GM23248 (cell line): Measurements from ENCODE around the gene KLHL3.

ENCODE experiments used
- EZH2 ChIP-seq: fragments of 200-600 bp; sonication (generic); IDR thresholded peaks from 2 replicates; pipeline ENCODE4 v1.6.1; 2018; ENCODE audit warnings: antibody characterized with exemption, mild to moderate bottlenecking; ENCODE audit not compliant: insufficient read depth, poor library complexity, severe bottlenecking
- EZH2phosphoT487 ChIP-seq: fragments of 200-600 bp; sonication (generic); IDR thresholded peaks from 2 replicates; pipeline ENCODE4 v1.6.1; 2018; ENCODE audit warnings: antibody characterized with exemption, moderate library complexity, mild to moderate bottlenecking, low read depth; ENCODE audit not compliant: insufficient read depth

DNA sequence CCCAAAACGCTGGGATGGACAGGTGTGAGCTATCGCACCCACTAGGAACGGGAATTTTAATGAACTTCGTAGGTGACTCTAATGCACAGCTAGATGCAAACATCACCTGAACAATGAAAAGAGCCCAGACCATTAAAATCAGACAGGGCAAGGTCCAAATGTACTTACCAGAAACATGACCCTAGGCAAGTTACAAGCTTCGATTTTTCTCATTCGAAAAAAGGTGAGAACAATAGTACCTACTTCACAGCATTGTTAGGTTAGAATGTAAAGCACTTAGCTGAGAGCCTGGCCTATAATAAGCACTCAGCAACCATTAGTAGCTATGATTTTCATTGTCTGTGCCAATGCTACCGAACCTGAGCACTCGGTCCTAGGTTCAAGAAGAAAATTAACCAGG, 5.8 kb upstream of the KLHL3 start:
- no peak for TF ChIP-seq EZH2phosphoT487
- no peak for TF ChIP-seq EZH2
